Hepatocyte (in vitro differentiated cells): ENCODE data around the gene GPX2. TPM values are rescaled to one million over a fixed set of nuclear protein-coding genes. Genes with fewer than 3 reads are reported as not detected.
"Not testable (repeated sequence)": the region's sequence is repeated elsewhere in the genome, so short reads cannot be mapped to it uniquely, and the experiment has no call there.

Experiments used
- DNase-seq: peaks from one replicate; pipeline ENCODE4 v3.0.0-alpha.2; 2016; ENCODE audit warnings: low spot score
- H2AFZ ChIP-seq: fragments of 200-600 bp; sonication (generic); 2 replicates; pipeline ENCODE4 v1.6.0; 2016; ENCODE audit warnings: antibody characterized with exemption, mild to moderate bottlenecking
- H3K27ac ChIP-seq: fragments of 200-600 bp; sonication (generic); 2 replicates; pipeline ENCODE4 v1.5.1; 2016; ENCODE audit warnings: mild to moderate bottlenecking
- H3K27me3 ChIP-seq: fragments of 200-600 bp; sonication (generic); 2 replicates; pipeline ENCODE4 v1.6.1; 2016
- H3K36me3 ChIP-seq: fragments of 200-600 bp; sonication (generic); replicated peaks from 2 replicates; pipeline ENCODE4 v1.5.1; 2016; ENCODE audit warnings: low read depth; ENCODE audit not compliant: insufficient read depth
- H3K4me1 ChIP-seq: fragments of 200-600 bp; sonication (generic); 2 replicates; pipeline ENCODE4 v1.5.1; 2016; ENCODE audit warnings: mild to moderate bottlenecking, moderate library complexity; ENCODE audit not compliant: insufficient read depth
- H3K4me2 ChIP-seq: fragments of 200-600 bp; sonication (generic); 2 replicates; pipeline ENCODE4 v1.6.0; 2016
- H3K4me3 ChIP-seq: fragments of 200-600 bp; sonication (generic); 2 replicates; pipeline ENCODE4 v1.5.1; 2016; ENCODE audit warnings: mild to moderate bottlenecking
- H3K79me2 ChIP-seq: fragments of 200-600 bp; sonication (generic); 2 replicates; pipeline ENCODE4 v1.6.0; 2017; ENCODE audit warnings: mild to moderate bottlenecking
- H3K9me2 ChIP-seq: fragments of 200-600 bp; sonication (generic); replicated peaks from 2 replicates; pipeline ENCODE4 v1.6.0; 2017; ENCODE audit warnings: mild to moderate bottlenecking; ENCODE audit not compliant: insufficient read depth
- H3K9me3 ChIP-seq: fragments of 200-600 bp; sonication (generic); 2 replicates; pipeline ENCODE4 v1.5.1; 2016; ENCODE audit warnings: low read depth, mild to moderate bottlenecking
- H4K20me1 ChIP-seq: fragments of 200-600 bp; sonication (generic); 2 replicates; pipeline ENCODE4 v1.6.0; 2016; ENCODE audit warnings: mild to moderate bottlenecking; ENCODE audit not compliant: insufficient read depth, poor library complexity, severe bottlenecking
- CTCF ChIP-seq: fragments of 200-600 bp; sonication (generic); IDR thresholded peaks from 2 replicates; pipeline ENCODE4 v1.5.1; 2016; ENCODE audit warnings: antibody characterized with exemption, mild to moderate bottlenecking; ENCODE audit not compliant: poor library complexity
- EZH2 ChIP-seq: fragments of 200-600 bp; sonication (generic); IDR thresholded peaks from 2 replicates; pipeline ENCODE4 v1.6.1; 2016; ENCODE audit warnings: antibody characterized with exemption, mild to moderate bottlenecking, borderline replicate concordance
- EZH2phosphoT487 ChIP-seq: fragments of 200-600 bp; sonication (generic); IDR thresholded peaks from one replicate; pipeline ENCODE4 v1.6.1; 2018; ENCODE audit warnings: antibody characterized with exemption, mild to moderate bottlenecking, low read depth, moderate library complexity; ENCODE audit not compliant: unreplicated experiment, severe bottlenecking
- WGBS: methylation state at CpG from one replicate; pipeline ENCODE4 v1.1.6; 2016; ENCODE audit warnings: low lambda C conversion rate; ENCODE audit errors: missing lambda C conversion rate; 5-methylcytosine and 5-hydroxymethylcytosine counted together
- polyA plus RNA-seq: library from polyadenylated mRNA; unstranded; fragments of >200 nt; fragmentation: Nextera tagmentation; extraction: Ambion mirVana; gene quantifications from 2 replicates; pipeline ENCODE4 v1.2.1, GENCODE V29; 2016
- total RNA-seq: library from RNA; depleted of rRNA; stranded (reverse); fragments of >200 nt; gene quantifications from 2 replicates; pipeline ENCODE4 v1.2.3, GENCODE V29; 2014

GPX2 gene
- total and polyA plus RNA-seq, 2 experiments from 2014 or later = 59.8 to 115 TPM

DNA sequence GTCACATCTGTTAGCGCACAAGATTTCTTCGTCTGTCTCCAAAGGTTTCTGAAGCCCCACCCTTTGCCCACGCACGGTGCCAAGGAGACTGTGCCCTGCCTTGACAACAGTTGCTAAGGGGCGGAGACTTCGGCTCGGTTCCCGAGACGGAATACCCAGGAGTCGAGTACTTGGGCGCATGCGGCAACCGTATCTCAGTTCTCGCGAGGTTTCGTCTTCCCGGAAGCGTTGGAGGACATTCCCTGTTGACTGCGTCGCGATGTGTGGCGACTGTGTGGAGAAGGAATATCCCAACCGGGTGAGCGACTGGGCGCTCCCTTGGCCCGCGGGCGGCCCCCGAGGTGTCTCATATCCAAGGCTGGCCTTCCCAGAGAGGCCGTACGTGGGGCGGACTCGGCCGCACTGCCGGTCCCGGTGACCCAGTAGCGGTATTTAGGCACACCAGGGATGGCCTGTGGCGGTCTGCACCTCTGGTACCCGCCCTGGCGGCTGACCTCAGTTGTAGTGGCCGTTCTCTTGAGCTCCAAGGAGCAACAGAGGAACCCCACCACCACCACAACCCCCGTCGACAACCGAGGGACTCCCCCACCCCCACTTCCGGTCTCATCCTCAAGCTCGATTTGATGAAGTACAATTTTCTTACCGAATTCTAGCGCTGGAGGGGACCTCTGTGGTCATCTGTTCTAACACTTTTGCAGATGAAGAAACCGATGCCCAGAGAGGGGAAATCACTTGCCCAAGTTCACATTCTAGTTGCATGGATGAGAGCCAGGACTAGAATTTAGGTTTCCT lies 28.1 kb downstream of the GPX2 start, which contains the start of gene CHURC1:
CHURC1 (plus strand) TSS at position 219 of the 792 bp plus-strand sequence; CDS start at position 260, 41 bp downstream.
- DNase-seq = peak; percentile 99
- Histone ChIP-seq H3K79me2 (peaks cover 51% of the 10 kb centered on the region), H3K27ac (peak within 1 kb of the TSS; percentile 93), H4K20me1 (no peaks in the 10 kb centered on the region), H3K4me3 (peak within 1 kb of the TSS; percentile 53), H2AFZ (peak within 1 kb of the TSS; percentile 71), H3K4me1 (peaks cover 10% of the 10 kb centered on the region), H3K27me3 (no peaks in the 10 kb centered on the region), H3K9me3 (no peaks in the 10 kb centered on the region), H3K36me3 (no peaks in the 10 kb centered on the region), H3K4me2 (peak within 1 kb of the TSS; percentile 95), H3K9me2 (no peaks in the 10 kb centered on the region)
- TF ChIP-seq EZH2 (no peak), CTCF (no peak), EZH2phosphoT487 (no peak)
- under 1% methylated on average over 48 of the region's 49 CpGs for WGBS

DNA sequence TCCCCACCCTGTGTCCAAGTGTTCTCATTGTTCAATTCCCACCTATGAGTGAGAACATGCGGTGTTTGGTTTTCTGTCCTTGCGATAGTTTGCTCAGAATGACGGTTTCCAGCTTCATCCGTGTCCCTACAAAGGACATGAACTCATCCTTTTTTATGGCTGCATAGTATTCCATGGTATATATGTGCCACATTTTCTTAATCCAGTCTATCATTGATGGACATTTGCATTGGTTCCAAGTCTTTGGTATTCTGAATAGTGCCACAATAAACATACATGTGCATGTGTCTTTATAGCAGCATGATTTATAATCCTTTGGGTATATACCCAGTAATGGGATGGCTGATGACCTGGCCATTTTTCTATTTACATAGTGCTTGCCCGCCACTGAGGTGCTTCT lies 29.1 kb downstream of the GPX2 start:
- not testable (repeated sequence) for H3K27ac ChIP-seq, H3K4me3 ChIP-seq, H2AFZ ChIP-seq, H3K4me1 ChIP-seq, DNase-seq, H3K9me2 ChIP-seq, H3K27me3 ChIP-seq, H4K20me1 ChIP-seq, H3K36me3 ChIP-seq, H3K9me3 ChIP-seq
- H3K79me2 ChIP-seq = peaks cover 41% of the 10 kb centered on the region
- H3K4me2 ChIP-seq = peak overlapping the region; percentile 72
- WGBS = 73% methylated on average over 5 of the region's 5 CpGs

DNA sequence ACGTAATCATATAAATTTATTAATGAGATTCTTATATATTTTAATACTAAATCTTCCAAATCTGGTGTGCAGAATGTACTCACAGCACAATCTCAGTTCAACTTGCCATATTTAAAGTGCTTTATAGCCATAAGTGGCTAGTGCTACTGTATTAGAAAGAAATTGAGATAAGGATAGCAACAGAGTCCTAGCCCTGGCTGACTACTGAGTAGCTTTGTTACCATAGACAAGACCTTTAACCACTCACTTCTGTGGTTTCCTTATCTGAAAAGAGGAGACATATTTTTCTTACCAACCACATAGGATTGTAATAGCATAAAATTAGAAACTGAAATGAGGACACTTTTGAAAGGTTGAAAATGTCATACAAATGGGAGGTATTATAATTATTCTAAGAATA lies 30.3 kb downstream of the GPX2 start:
- H3K27ac ChIP-seq = no peak overlapping the region
- no peaks in the 10 kb centered on the region for H3K9me3 ChIP-seq
- H3K36me3 ChIP-seq = no peaks in the 10 kb centered on the region
- H3K4me1 ChIP-seq = peaks cover 10% of the 10 kb centered on the region
- H2AFZ ChIP-seq = no peak overlapping the region
- TF ChIP-seq CTCF (no peak), EZH2phosphoT487 (no peak), EZH2 (no peak)
- no peak for DNase-seq
- no peaks in the 10 kb centered on the region for H4K20me1 ChIP-seq
- H3K4me2 ChIP-seq = no peak overlapping the region
- H3K9me2 ChIP-seq = no peaks in the 10 kb centered on the region
- H3K4me3 ChIP-seq = no peak overlapping the region
- peaks cover 29% of the 10 kb centered on the region for H3K79me2 ChIP-seq
- WGBS = 0% methylated on average over 1 of the region's 1 CpG
- H3K27me3 ChIP-seq = no peaks in the 10 kb centered on the region

- H3K79me2 ChIP-seq = peaks cover 16% of the 10 kb centered on the region
- no peak overlapping the region for H3K4me3 ChIP-seq
- no peaks in the 10 kb centered on the region for H3K9me3 ChIP-seq
- DNase-seq = peak; percentile 47
- H3K4me1 ChIP-seq = peaks cover 10% of the 10 kb centered on the region
- H3K9me2 ChIP-seq = no peaks in the 10 kb centered on the region
- no peaks in the 10 kb centered on the region for H3K36me3 ChIP-seq
- 9% methylated on average over 3 of the region's 3 CpGs for WGBS
- no peaks in the 10 kb centered on the region for H3K27me3 ChIP-seq
- H4K20me1 ChIP-seq = no peaks in the 10 kb centered on the region
- H3K4me2 ChIP-seq = no peak overlapping the region
- no peak overlapping the region for H2AFZ ChIP-seq
- H3K27ac ChIP-seq = no peak overlapping the region
- TF ChIP-seq EZH2phosphoT487 = no peak
- TF ChIP-seq CTCF = peak; percentile 63
Measured at GRCh38 chr14:64910847-64911495, 31.6 kb downstream of the GPX2 start.
